ENCODE measurements around the gene SCGB1D4.

- TF ChIP-seq POLR2AphosphoS5 (IDR thresholded peaks at IDR 0.05; ENCODE audit: borderline replicate concordance, low read depth, low read length) (no peak), EZH2 (IDR thresholded peaks at IDR 0.05) (no peak)
Observed at GRCh38 chr11:62267050-62267449, 31.8 kb downstream of the SCGB1D4 start.
